Epidermal melanocyte (primary cell): Measurements from ENCODE around the gene ZBTB46.

Experiments
- DNase-seq: peaks from one replicate; pipeline ENCODE4 v3.0.0; 2011; ENCODE audit warnings: low spot score; ENCODE audit not compliant: insufficient read length

The ZBTB46 gene

GRCh38 chr20:63839620-63840019 is 8.6 kb upstream of the ZBTB46 start:
- no peak for DNase-seq

- no peak for DNase-seq
Observed at GRCh38 chr20:63837479-63837878, 6.4 kb upstream of the ZBTB46 start.

DNA sequence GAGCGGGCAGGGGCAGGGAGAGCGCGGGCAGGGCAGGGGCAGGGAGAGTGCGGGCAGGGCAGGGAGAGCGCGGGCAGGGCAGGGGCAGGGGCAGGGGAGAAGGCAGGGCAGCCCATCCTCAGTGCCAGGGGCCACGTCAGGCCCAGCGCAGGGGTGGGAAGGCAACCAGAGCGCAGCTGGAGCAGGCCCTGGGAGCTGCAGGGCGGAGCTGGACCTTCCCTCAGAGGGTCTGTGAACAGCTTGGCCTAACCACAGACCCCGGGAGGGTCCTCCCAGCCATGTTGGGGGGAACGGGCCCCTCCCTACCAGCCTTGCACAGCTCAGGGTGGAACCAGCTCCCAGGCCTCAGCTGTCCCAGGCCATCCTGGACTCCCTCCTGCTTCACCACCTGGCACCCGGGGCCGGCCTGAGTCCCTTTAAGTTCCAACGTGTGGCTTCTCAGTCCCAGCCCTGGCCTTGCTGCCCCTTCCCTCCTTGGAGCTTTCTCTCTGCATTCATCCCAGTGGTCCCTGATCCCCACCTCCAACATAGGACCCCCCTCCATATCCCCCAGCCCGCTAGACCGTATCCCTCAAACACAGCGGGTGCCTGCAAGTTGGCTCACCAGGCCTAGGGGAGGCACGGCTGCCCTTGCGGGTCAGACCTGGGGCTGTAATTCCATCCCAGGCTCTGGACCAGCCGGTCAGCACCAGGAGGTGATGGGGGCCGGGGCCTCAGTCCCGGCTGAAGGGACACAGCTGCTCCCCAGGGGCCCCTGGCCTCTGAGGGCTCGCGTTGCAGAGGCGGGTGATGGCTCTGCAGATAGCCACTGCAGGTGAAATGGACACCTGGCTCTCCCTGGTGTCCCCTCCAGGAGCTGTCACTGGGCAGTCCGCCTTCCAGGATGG is 5.6 kb upstream of the ZBTB46 start:
- DNase-seq: no peak

- peak; percentile 94 for DNase-seq
Observed at GRCh38 chr20:63835021-63835858, 4.2 kb upstream of the ZBTB46 start.

DNA sequence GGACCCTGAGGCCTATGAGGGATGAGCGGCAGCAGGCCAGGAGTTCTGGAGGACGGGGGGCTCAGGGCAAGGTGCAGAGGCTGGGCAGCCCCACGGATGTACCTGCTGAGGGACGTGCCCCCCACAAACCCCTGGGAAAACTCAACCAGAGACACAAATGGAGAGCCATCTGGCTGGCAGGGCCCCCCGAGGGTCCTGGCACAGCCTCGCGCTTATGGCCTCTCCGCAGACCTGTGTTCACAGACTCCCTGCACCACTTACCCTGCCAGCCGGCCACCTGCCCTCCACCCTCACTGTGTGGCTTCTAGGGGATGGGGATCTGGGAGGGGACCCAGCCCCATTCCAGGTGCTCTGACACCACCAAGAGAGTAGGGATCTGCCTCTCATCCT is 3.4 kb upstream of the ZBTB46 start:
- DNase-seq: no peak

- DNase-seq: no peak
Observed at GRCh38 chr20:63833776-63834490, 2.9 kb upstream of the ZBTB46 start.

- DNase-seq: no peak
Observed at GRCh38 chr20:63831993-63832686, 1.1 kb upstream of the ZBTB46 start.

DNA sequence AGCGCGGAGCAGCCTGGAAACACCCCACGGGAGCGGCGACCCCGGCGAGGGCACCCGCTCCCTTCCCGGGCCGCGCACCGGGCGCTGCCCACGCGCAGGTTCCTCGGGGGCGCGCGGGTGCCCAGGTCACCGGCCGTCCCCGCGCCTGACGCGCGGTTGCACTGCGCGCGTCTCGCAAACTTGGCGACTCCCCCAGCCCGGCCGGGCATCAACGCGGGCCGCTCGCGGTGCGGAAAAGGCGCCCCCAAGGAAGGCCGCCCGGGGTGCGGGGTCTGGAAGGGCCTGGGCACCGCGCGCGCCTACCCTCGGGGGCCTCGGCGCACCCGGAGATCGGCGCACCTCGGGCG is 555 bp upstream of the ZBTB46 start:
- DNase-seq: no peak

DNA sequence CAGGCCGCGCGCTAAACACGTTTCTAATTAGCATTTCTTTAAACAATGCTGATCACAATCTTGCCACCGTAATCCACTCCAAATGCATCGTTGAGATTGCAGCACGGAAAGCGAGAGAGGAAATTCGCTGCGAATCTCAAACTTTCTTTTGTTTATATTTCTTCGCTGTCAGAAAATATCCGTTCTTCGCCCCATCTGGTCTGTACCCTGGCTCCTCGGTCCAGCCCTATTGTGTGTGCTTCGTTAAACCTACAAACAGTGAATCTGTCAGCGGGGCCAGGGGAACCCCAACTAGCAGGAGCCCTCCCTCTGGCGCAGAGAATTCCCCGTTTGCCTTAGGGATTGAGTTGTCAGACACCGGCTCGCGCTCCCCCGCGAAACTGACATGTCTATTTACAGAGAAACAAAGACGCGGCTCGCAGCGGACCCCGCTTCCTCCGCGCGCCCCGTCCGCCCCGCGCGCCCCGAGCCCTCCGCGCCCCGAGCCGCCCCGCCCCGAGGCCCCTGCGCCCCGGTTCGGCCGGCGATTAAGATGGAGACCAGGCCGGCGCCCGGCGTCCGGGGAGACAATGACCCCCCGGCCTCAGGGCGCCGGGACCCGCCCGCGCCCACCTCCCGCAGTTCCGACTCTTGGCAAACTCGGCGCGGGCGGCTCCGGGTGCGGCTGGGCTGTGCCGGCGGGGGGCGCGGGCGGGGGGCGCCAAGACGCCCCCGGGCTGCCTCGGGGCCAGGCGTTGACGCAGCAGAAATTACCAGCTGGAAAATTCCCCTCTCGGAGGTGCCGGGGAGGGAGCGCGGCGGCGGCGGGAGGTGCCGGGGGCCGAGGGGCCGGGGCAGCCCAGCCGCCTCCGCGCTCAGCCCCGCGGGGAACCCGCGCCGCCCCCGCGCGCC is 874 bp downstream of the ZBTB46 start:
- peak; percentile 53 for DNase-seq

- no peak for DNase-seq
Observed at GRCh38 chr20:63829603-63829944, 1.5 kb downstream of the ZBTB46 start.

DNA sequence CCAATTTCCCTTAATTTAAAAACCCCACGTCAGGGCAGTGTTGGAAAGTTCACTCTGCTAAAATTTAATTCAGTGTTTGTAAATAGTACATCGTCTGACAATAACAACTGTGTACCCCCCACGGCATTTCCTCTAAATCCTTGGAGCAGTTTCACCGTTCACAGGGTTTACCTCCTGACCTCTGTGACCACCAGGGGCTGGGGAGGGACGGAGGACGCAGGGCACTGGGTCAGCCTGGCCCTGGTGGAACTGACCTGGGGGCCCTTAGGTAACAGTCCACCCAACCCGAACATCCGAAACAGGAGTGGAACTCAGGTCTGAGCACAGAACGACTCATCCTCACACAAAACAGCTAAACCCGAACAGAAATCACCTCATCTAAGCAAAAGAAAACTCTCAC is 2.1 kb downstream of the ZBTB46 start:
- DNase-seq: no peak

GRCh38 chr20:63828545-63828944 is 2.5 kb downstream of the ZBTB46 start:
- DNase-seq: no peak

- DNase-seq: no peak
Observed at GRCh38 chr20:63828124-63828523, 2.9 kb downstream of the ZBTB46 start.

DNA sequence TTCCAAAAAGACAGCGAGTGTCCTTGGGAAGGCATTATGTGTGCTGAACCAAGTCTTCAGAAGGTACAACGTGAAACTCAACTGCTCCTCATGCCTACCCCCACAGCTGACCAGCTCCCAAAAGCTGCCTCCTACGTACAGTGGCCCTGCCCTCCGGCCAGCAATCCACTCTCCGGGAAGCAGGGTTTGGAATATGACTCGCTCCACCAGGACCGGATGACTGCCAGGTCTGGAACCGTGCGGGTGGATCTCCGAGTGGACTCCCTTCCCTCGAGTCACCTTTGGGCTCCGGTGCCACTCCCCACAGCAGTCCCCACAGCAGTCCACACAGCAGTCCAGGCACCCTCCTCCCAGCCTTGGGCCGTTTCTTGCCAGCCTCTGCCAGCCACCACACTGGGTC is 4.3 kb downstream of the ZBTB46 start:
- no peak for DNase-seq

GRCh38 chr20:63825331-63826118 is 5.5 kb downstream of the ZBTB46 start:
- no peak for DNase-seq

- DNase-seq: no peak
Observed at GRCh38 chr20:63823691-63824311, 7.3 kb downstream of the ZBTB46 start.

DNA sequence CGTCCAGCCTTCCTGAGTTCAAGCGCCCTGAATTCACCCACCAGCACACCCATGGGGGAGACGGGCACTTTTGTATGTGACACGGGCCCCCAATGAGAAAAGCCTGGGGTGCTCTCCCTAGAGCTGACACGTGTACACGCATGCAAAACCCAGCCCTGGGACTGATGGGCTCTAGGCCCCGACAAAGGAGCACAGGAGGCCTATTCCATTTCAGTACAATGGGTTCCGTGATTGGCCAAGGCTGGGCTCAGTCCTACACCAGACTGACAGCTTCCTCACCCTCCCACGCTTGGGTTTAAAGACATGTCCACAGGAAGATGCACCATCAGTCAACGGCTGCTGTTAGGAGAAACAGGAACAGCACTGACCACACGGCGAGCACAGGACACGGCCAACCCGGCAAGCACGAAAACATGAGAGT is 8.8 kb downstream of the ZBTB46 start:
- no peak for DNase-seq

DNA sequence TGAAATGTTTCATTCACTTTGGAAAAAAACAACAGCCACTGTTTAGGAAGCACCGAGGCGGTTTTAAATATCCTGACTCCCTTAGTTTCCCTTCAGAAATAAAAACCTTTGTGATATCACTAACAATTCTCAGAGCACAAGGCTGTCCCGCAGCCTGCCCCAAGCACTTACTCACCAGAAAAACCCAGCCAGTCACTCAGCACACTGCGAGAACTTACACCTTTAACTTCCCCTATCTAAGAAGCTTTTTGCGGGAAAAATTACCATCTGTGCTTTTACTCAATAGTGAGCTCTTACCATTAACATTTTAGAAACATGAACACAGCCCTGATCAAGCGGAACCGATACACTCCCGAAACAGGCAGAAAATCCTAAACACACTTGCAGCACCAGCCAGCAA is 9.3 kb downstream of the ZBTB46 start:
- no peak for DNase-seq

DNA sequence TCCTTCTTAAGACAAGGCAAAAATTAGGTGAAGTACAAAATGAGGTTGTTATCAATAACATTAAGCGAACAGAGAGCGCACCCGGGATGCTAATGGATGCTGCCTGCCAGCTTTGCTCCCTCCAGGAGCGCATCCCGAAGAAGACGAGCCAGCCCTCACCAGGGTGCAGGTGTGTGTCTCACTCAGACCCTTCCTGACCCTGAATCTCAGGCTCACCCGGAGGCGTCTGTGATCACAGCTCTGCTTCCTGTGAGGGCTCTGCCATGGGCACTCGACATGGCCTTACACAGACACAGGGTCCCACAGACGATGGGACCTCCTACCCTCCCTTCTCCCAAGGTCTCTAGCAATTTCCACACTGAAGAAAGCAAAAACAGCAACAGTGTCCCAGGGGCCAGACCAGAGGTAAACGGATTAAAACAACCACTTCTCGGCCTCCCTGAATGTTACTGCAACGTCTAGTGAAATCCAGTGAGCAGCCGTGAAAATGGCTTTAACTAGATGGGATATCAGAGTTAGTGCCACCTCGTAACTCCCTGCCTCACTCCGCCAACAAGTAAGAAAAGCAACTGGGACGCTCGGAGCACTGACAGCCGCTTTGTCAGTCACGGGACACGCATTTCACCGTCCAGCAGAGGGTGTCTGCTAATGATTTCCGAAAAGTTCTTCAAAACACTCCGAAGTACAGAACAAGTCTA is 11.7 kb downstream of the ZBTB46 start:
- peak; percentile 40 for DNase-seq
